ENCODE measurements around the gene FAM170B.

Gene FAM170B

DNA sequence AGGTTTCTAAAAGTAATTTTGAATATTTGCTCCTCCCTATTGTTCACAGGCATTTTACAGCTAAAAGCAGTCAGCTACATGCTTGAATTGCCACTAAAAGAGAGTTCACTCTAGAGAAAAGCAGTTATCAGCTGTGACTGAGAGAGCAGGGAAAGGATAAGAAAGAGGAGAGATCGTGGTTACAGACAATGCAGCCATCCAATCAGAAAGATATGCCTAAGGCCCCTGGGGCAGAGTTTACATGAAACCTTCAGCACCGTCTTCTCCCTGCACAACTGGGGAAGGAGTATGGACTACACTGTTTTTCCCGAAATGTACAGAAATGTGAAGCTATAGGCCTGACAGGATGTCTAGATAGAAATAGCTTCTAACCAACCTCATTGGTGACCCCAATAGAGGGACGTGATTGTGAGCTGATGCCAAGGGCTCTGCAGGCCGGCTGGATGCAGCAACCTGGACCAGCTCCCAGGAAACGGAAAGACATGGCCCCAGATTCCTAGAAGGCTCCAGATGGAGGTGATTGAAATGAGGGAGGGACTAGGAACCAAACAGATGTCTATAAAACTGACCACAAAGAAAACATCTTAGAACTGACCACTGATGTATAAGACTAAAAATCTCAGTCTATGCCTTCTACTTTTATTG, 15.3 kb downstream of the FAM170B start:
- no peak for DNase-seq

DNA sequence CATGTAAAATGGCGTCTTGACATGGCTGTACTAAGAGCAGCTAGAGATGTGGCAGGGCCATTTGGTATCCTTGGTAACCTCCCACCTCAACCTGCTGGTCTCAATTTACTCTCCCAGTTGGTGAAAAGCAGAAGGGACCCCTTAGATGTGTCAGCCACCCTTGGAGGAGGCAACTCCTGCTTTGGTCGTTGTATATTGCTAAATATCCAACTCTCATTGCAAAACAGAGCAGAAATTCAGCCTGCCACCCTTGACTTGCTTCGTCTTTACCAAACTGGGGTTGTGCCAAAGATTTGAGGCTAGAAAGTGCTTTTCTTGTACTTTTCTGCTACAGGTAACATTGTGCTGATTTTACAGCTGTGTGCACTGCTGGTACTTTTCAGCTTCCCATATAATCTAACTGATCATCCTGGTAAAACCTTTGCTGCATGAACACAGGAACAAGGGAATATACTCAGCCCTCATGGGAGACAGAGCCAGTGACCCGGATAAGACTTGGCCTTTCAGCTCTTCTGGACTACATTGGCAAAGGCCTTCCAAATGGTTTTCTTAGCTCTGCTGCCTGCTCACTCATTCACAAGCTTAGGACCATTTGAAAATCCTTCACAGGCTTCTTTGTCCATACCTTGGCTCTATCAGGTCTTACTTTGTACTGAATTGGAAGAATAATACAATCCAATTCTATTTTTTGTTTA, 16.3 kb downstream of the FAM170B start:
- no peak for DNase-seq

- no peak for DNase-seq
Measured at GRCh38 chr10:49116509-49117375, 17.1 kb downstream of the FAM170B start.

- DNase-seq = no peak
Measured at GRCh38 chr10:49115796-49116508, 17.9 kb downstream of the FAM170B start.

GRCh38 chr10:49115015-49115795, 18.6 kb downstream of the FAM170B start, which contains the start of gene VSTM4:
Gene VSTM4, minus strand, starts transcription at chr10:49115522. Its CDS starts 37 bp downstream, at chr10:49115485.
- no peak for DNase-seq

- DNase-seq = no peak
Measured at GRCh38 chr10:49114718-49115014, 19.2 kb downstream of the FAM170B start.

- no peak for DNase-seq
Measured at GRCh38 chr10:49113741-49114141, 20.1 kb downstream of the FAM170B start.

DNA sequence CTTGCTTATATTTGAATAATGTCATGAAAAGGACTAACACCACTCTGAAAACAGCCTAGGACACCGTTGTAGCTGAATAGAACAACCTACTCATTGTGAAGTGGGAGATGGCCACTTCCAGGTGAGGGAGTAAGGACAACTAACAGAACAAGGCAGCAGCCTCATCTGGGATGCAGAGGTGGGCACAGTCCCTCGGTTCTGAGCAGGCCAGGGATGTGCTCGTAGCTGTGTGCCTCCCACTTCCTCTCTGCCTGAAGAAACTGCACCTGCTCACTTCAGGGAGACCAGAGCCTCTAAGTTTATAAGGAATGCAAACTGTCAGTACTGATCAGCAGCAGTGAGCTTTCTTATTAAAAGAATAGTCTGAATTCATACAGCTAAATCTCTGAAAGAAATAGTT, 21.0 kb downstream of the FAM170B start:
- DNase-seq = no peak

GRCh38 chr10:49112098-49112497, 21.7 kb downstream of the FAM170B start:
- DNase-seq = no peak

GRCh38 chr10:49111320-49111698, 22.5 kb downstream of the FAM170B start:
- DNase-seq = no peak

DNA sequence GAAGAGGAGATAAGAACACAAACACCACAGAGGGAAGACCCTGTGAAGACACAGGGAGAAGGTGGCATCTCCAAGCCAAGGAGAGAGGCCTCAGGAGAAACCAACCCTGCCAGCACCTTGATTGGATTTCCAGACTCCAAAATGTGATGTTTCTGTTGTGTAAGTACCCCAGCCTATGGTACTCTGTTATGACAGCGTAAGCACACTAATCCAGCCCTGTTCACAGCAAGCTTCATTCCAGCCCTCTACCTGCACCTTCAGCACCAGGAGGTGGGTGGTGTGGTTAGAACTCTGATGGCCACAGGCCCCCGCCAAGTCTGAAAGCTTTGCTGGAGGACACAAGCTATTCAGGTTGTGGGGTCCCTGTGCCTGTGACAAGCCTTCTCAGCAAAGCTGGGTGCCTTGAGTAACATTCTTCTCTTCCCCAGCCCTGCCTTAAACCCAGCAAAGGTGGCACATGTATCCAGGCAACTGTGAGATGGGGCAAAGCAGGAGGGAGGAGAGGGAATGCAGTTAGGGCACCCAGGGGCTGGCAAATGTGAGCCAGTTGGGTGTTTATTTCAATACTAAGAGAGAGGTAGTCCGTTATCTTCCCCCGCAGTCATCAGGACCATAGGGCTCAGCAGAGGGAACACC, 23.0 kb downstream of the FAM170B start:
- DNase-seq = no peak

GRCh38 chr10:49109669-49110340, 24.0 kb downstream of the FAM170B start:
- DNase-seq = no peak

DNA sequence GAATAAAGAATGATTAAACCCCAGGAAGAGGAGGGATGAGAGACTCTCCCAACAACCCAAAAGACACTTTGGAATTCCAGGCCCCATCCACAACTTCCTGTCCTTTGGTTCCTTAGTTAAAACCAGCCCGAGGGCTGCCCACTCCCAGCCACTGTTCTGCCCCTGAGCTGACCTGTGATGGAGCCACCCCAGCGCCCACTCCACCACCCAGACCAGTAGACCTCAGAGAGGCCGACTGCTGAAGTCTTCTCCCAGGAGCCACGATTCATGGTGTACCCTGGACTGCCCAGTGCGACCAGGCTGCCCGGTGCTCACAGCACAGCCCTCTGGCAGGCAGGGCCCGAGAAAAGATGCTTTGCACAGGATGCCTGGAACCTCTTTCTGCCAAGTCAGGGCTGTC, 25.2 kb downstream of the FAM170B start:
- no peak for DNase-seq

DNA sequence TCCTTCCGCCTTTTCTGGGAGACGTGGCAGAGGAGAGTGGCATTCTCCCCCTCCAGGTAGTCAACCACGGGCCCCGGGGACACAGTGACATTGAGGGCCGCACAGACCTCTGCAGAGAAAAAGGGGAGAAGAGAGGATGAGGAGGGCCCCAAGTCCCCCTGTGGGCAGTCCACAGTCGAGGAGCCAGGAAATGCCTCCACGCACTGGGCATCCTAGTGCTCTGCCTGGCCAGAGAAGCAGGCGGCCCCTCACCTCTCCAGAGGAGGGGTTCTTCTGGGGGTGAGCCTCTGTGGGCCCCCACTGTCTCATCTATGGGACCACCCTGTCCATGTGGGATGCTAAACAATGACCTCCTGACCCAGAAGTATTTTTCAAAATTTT, 25.9 kb downstream of the FAM170B start:
- DNase-seq = no peak

GRCh38 chr10:49107111-49107886, 26.5 kb downstream of the FAM170B start:
- no peak for DNase-seq

- DNase-seq = no peak
Measured at GRCh38 chr10:49106451-49106850, 27.4 kb downstream of the FAM170B start.

DNA sequence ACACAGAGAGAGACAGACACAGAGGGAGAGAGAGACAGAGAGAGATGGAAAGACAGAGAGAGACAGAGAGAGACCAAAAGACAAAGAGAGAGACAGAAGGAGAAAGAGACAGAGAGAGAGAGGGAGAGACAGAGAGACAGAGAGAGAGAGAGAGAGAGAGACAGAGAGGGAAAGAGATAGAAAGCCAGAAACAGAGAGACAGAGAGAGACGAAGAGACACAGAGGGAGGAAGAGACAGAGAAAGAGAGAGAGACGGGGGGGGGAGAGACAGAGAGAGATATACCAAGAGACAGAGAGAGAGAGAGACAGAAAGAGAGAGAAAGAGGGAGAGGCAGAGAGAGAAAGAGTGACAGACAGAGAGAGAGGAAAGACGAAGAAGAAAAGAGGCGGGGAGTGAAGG, 28.7 kb downstream of the FAM170B start:
- DNase-seq = no peak

DNA sequence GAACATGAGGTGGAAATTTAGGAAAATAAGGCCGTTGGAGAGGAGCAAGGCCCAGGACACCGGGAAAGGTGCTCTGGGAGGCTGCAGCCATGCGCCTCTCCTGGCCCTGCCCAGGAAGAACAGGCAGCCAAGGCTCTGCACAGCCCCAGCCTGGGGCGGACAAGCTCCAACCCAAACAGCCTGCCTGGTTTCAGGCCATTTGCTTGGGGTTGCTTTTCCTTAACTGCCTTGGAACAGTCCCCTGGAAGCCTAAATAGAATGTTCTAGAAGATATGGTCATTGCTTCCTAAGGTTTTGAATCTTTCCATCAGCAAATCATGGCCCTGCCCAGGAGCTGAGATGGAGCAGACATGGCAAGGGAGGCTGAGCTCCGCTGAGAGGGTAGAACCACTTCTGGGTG, 29.5 kb downstream of the FAM170B start:
- DNase-seq = no peak

DNA sequence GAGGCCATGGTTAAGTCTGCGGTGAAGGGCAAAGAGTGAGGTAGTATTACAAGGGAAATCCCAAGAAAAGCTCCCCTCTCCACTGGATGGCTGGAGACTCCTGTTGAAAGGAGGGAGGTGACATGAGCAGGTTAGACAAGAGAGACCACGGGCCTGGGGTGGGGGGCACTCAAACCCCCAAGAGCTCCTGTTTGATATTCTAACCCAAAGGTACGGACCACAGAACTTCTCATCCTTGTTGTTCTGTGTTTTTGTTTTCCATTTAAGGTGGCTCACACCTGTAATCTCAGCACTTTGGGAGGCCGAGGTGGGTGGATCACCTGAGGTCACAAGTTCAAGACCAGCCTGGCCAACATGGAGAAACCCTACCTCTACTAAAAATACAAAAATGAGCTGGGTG, 30.1 kb downstream of the FAM170B start:
- DNase-seq = no peak

GRCh38 chr10:49099046-49099445, 34.8 kb downstream of the FAM170B start:
- no peak for DNase-seq

All from NCI-H1105 treated with DMSO at 0.1 percent for 48 hours (cell line).